ENCODE results near the gene GPX3.

- TF ChIP-seq POLR2A (IDR thresholded peaks at IDR 0.05) (no peak), CTCF (IDR thresholded peaks at IDR 0.05) (no peak)
Measured at GRCh38 chr5:150992705-150993104, 27.7 kb upstream of the GPX3 start.

Measured in adrenal gland (tissue), 5 donors.